ENCODE results near the gene PCED1B. TPM values are rescaled to one million over a fixed set of nuclear protein-coding genes. Genes with fewer than 3 reads are reported as not detected.

Gene PCED1B
- total RNA-seq (ENCODE audit: low replicate concordance) = 0.25 and 3.1 TPM in 2 replicates

GRCh38 chr12:47079468-47079980 is at the start of gene PCED1B, which contains the start of gene AMIGO2:
PCED1B (plus strand) TSS chr12:47079621; CDS start chr12:47235064, 155,443 bp downstream.
AMIGO2 (minus strand) TSS chr12:47079959; CDS start chr12:47079002, 957 bp downstream.
- Mint-ChIP-seq H3K27ac (peak within 1 kb of the TSS; percentile 35), H3K9me3 (no peaks in the 10 kb centered on the region), H3K27me3 (ENCODE audit: insufficient read depth, low read depth) (peaks cover 5% of the 10 kb centered on the region), H3K36me3 (no peaks in the 10 kb centered on the region), H3K4me1 (peaks cover 28% of the 10 kb centered on the region), H3K4me3 (peak within 1 kb of the TSS; percentile 92)
- peaks cover 58% of the 10 kb centered on the region for H3K27me3 ChIP-seq
- H3K9ac ChIP-seq = no peak within 1 kb of the TSS
- no peaks in the 10 kb centered on the region for H4K20me1 ChIP-seq (ENCODE audit: low read depth)
- peaks cover 24% of the 10 kb centered on the region for H3F3A ChIP-seq (ENCODE audit: low read depth)
- H3K4me3 ChIP-seq = peak within 1 kb of the TSS; percentile 67
- H3K27ac ChIP-seq = no peak within 1 kb of the TSS
- TF ChIP-seq CTCF (IDR thresholded peaks at IDR 0.05) (peak; percentile 26), EZH2phosphoT487 (IDR thresholded peaks at IDR 0.05) (no peak), EZH2 (IDR thresholded peaks at IDR 0.05) (peak; percentile 21)
- peaks cover 17% of the 10 kb centered on the region for H3K4me1 ChIP-seq
- H3K79me2 ChIP-seq (ENCODE audit: low read depth) = no peaks in the 10 kb centered on the region
- no peaks in the 10 kb centered on the region for H3K36me3 ChIP-seq
- no peaks in the 10 kb centered on the region for H3K9me3 ChIP-seq (ENCODE audit: low read depth)
- H2AFZ ChIP-seq (replicated peaks) = peak within 1 kb of the TSS; percentile 94
- peak within 1 kb of the TSS; percentile 93 for H3K4me2 ChIP-seq
- peak; percentile 77 for DNase-seq (ENCODE audit: low spot score)

GRCh38 chr12:47029903-47030302 is 49.5 kb upstream of the PCED1B start:
- no peaks in the 10 kb centered on the region for H3K27me3 ChIP-seq
- Mint-ChIP-seq H3K27ac (no peak overlapping the region), H3K9me3 (no peaks in the 10 kb centered on the region), H3K27me3 (ENCODE audit: insufficient read depth, low read depth) (peaks cover 2% of the 10 kb centered on the region), H3K4me1 (no peaks in the 10 kb centered on the region), H3K4me3 (no peak overlapping the region), H3K36me3 (no peaks in the 10 kb centered on the region)
- H3K9me3 ChIP-seq (ENCODE audit: low read depth) = no peaks in the 10 kb centered on the region
- H3K4me3 ChIP-seq = no peak overlapping the region
- no peaks in the 10 kb centered on the region for H3F3A ChIP-seq (ENCODE audit: low read depth)
- no peak for DNase-seq (ENCODE audit: low spot score)
- no peak overlapping the region for H3K9ac ChIP-seq
- no peak overlapping the region for H3K4me2 ChIP-seq
- no peaks in the 10 kb centered on the region for H3K36me3 ChIP-seq
- H4K20me1 ChIP-seq (ENCODE audit: low read depth) = no peaks in the 10 kb centered on the region
- H3K4me1 ChIP-seq = no peaks in the 10 kb centered on the region
- no peak overlapping the region for H2AFZ ChIP-seq (replicated peaks)
- no peak for TF ChIP-seq EZH2 (IDR thresholded peaks at IDR 0.05)
- H3K79me2 ChIP-seq (ENCODE audit: low read depth) = no peaks in the 10 kb centered on the region
- H3K27ac ChIP-seq = no peak overlapping the region

GRCh38 chr12:47032644-47033043 is 46.8 kb upstream of the PCED1B start:
- Histone ChIP-seq H3K4me1 (no peaks in the 10 kb centered on the region), H3K9me3 (ENCODE audit: low read depth) (no peaks in the 10 kb centered on the region), H3K27ac (no peak overlapping the region), H3K36me3 (no peaks in the 10 kb centered on the region), H2AFZ (replicated peaks) (no peak overlapping the region), H3K4me3 (no peak overlapping the region), H3K4me2 (no peak overlapping the region), H3K27me3 (no peaks in the 10 kb centered on the region), H3K79me2 (ENCODE audit: low read depth) (no peaks in the 10 kb centered on the region), H3K9ac (no peak overlapping the region), H3F3A (ENCODE audit: low read depth) (no peaks in the 10 kb centered on the region), H4K20me1 (ENCODE audit: low read depth) (no peaks in the 10 kb centered on the region)
- Mint-ChIP-seq H3K36me3 (no peaks in the 10 kb centered on the region), H3K9me3 (no peaks in the 10 kb centered on the region), H3K4me3 (no peak overlapping the region), H3K27ac (no peak overlapping the region), H3K27me3 (ENCODE audit: insufficient read depth, low read depth) (peaks cover 2% of the 10 kb centered on the region), H3K4me1 (no peaks in the 10 kb centered on the region)
- peak; percentile 75 for TF ChIP-seq CTCF (IDR thresholded peaks at IDR 0.05)
- no peak for TF ChIP-seq EZH2phosphoT487 (IDR thresholded peaks at IDR 0.05)
- TF ChIP-seq EZH2 (IDR thresholded peaks at IDR 0.05) = no peak
- peak; percentile 59 for DNase-seq (ENCODE audit: low spot score)

- Histone ChIP-seq H3K36me3 (no peaks in the 10 kb centered on the region), H3K9ac (no peak overlapping the region), H3F3A (ENCODE audit: low read depth) (no peaks in the 10 kb centered on the region), H3K4me2 (no peak overlapping the region), H2AFZ (replicated peaks) (no peak overlapping the region), H3K79me2 (ENCODE audit: low read depth) (no peaks in the 10 kb centered on the region), H3K4me3 (no peak overlapping the region), H3K9me3 (ENCODE audit: low read depth) (no peaks in the 10 kb centered on the region), H3K27ac (no peak overlapping the region), H4K20me1 (ENCODE audit: low read depth) (no peaks in the 10 kb centered on the region), H3K4me1 (no peaks in the 10 kb centered on the region), H3K27me3 (no peaks in the 10 kb centered on the region)
- no peak for DNase-seq (ENCODE audit: low spot score)
- Mint-ChIP-seq H3K27me3 (ENCODE audit: insufficient read depth, low read depth) (peaks cover 2% of the 10 kb centered on the region), H3K36me3 (no peaks in the 10 kb centered on the region), H3K27ac (no peak overlapping the region), H3K9me3 (no peaks in the 10 kb centered on the region), H3K4me1 (no peaks in the 10 kb centered on the region), H3K4me3 (no peak overlapping the region)
- TF ChIP-seq EZH2phosphoT487 (IDR thresholded peaks at IDR 0.05) = no peak
- TF ChIP-seq CTCF (IDR thresholded peaks at IDR 0.05) = no peak
- no peak for TF ChIP-seq EZH2 (IDR thresholded peaks at IDR 0.05)
Observed at GRCh38 chr12:47033081-47033480, 46.3 kb upstream of the PCED1B start.

All from neural progenitor cell (in vitro differentiated cells).